ENCODE measurements around the gene PATE1.
"Not testable (repeated sequence)": the region's sequence is repeated elsewhere in the genome, so short reads cannot be mapped to it uniquely, and the experiment has no call there.

The PATE1 gene, protein sequence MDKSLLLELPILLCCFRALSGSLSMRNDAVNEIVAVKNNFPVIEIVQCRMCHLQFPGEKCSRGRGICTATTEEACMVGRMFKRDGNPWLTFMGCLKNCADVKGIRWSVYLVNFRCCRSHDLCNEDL

DNA sequence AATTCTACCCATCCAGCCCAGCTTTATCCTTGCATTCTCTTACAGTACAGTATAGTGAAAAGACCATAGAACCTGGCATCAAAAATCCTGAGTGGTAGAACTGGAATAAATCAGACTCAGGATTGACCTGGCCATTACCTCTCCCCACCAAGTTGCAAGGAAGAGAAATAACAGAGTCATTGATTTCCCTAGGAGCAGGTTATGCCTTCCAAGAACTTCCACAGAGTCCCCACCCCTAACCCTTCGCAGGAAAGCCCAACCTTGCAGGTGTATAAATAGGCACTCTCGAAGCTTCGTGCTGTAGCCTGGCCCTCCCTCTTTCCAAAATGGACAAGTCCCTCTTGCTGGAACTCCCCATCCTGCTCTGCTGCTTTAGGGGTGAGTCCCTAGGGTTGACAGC, at the start of gene PATE1:
PATE1 (plus strand) TSS at position 301 of the 400 bp plus-strand sequence; CDS start at position 327, 26 bp downstream.
- DNase-seq, result no peak

DNA sequence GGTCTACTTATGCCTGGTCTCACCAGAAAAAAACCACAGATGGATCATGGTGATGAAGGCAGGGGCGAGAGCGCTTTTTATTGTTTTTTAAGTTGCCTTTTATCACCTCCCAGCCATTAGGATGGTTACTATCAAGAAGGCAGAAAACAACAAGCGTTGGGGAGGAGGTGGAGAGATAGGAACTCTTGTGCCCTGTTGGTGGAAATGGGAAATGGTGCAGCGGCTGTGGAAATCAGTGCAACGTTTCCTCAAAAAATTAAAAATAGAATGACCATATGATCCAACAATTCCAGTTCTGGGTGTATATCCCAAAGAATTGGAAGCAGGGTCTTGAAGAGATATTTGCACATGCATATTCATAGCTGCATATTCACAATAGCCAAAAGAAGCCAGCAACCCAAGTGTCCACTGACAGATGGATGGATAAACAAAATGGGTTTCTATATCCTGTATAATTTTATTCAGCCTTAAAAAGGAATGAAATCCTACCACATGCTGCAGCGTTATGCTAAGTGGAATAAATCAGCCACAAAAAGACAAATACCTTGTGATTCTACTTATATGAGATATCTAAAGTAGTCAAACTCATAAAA, 45.0 kb upstream of the PATE1 start:
- DNase-seq, result no peak

DNA sequence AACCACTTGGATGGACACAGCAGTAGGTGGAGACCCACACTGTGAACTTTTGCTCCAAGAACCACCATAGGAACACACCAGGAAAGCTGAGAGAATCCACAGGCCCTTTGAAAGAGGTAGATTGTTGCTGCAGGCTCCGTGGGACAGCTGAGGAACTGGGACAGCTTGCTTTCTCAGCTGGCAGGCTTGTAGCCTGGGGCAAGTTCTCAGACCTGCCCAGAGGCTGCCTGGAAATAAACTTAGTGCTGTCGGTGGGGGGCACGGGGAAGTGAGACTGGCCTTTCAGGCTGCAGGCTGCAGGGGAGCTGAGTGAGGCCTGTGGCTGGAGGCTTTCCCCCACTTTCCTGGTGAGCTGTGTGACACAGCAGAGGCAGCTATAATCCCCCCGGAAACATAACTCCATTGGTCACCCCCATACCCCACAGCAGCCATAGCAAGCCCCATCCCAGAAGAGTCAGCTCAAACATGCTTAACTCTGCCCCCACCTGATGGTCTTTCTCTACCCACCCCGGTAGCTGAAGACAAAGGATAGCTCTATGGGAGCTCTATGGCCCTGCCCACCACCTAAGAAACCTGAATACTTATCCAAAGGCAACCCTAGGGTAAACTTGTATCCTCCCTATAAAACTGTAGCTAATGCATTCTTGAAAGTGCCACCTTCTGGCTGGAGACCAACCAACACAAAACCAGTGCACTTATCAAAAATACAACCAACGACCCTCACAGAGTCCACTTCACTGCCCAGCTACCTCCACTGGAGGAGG, 44.0 kb upstream of the PATE1 start:
- peak; percentile 16 for DNase-seq

DNA sequence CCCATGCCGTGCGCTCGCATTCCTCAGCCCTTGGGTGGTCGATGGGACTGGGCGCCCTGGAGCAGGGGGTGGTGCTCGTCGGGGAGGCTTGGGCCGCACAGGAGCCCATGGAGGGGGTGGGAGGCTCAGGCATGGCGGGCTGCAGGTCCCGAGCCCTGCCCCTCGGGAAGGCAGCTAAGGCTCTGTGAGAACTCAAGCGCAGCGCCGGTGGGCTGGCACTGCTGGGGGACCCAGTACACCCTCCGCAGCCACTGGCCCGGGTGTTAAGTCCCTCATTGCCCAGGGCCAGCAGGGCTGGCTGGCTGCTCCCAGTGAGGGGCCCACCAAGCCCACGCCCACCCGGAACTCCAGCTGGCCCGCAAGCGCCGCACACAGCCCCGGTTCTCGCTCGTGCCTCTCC, 41.4 kb upstream of the PATE1 start:
- DNase-seq, result not testable (repeated sequence)

DNA sequence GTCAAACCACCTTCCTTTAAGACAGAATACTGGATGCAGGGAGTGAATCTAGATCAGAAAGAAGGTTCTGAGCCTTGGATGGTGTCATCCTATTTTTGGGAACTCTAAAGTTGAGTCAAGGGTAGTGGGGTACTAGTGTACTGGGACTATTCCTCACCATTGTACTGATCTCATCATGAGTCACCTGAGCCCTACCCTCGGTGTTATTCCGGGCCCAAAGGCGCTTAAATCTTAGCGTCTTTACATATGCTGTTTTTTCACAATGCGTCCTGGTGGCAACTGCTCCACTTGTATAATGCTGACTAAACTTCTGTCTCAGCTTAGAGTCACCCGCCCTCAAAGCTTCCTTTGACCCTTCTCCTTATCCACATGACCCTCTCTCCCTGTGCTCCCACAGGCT, 25.3 kb upstream of the PATE1 start:
- DNase-seq, result no peak

DNA sequence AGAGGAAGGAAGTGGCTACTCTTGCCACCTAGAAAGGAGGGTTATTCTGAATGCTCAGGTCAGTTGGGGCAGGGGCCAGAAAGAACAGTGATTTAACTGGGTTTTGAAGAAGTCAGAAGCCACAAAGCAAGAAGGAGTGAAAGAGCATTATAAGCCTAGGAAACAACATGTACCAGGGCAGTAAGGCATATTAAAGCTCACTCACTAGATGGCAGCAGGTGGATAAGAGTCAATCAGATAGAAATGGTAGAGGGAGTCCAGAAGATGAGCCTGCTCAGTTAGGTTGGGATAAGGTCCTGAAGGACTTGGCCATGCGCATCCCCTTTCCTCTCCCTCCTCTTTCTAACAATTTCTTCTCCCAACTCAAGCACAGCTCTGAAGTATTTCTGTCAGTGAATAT, 22.0 kb upstream of the PATE1 start:
- DNase-seq, result peak; percentile 24

DNA sequence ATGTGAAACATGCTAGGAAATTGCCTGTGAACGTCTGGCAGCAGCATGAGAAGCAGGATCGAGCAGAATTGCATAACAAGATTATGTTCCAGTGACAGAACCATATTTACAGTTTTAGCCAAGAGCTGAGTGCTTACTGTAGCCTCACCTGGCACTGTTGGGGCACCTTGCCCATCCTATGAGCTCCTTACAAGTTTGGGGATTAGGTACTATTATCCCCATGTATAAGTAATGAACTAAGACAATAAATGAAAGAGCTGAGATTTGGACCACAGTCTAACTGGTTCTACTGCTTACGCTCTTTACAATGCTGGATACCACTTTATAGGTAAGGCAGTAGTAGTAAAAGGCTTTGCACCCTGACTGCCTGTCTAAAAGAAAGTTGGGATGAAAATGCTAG, 17.1 kb upstream of the PATE1 start:
- DNase-seq, result no peak

DNA sequence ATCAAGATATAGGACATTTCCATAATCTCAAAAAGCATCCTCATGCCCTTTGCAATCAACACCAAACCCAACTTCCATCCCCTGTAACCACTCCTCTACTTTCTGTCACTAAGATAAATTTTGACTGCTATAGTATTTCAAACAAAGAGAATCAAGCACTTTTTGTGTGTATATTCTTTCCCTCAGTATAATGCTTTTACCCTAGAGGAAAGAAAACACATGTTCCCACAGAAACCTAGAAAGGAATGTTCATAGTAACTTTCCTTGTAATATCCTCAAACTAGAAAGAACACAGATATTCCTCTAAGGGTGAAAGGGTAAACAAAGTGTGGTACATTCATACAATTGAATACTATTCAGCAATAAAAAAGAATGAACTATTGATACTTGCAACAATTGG, 5.5 kb upstream of the PATE1 start:
- DNase-seq, result no peak

DNA sequence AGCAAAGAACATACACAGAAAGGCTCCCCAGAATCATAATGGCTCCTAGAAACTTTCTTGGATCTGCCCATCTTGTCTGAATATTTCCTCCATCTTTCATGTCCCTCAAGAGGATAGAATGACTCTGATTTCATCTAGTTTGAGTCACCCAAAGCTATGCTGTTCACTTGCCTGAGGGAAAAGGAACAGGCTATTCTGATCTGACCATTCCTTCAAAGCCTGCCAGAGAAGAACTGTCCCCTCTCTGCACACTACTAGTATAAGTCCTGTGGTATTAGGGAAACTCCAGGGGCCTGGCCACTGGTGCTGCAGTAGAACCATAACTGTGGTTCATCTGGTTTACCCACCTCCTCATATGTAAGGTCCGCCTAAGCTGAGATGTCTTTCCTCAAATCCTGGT, 2.4 kb upstream of the PATE1 start:
- no peak for DNase-seq

DNA sequence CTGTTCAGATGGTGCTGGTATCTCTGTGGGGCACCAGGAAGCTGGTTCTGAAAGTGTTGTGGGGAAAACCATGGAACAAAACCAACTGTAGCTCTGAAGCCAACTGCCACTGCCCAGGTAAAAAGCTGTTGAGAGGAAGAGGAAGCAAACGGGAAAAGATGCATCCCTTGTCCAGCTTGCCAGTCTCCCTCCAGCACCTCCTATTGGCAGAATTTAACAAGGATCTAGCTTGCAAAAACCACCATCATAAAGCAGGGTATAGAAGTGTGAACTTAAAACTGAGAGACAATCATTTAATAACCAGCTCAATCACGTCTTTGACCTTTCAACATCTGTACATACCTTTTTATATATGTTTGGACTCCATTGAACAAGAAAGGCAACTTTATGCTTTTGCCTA, 4.5 kb downstream of the PATE1 start:
- DNase-seq, result peak; percentile 6

DNA sequence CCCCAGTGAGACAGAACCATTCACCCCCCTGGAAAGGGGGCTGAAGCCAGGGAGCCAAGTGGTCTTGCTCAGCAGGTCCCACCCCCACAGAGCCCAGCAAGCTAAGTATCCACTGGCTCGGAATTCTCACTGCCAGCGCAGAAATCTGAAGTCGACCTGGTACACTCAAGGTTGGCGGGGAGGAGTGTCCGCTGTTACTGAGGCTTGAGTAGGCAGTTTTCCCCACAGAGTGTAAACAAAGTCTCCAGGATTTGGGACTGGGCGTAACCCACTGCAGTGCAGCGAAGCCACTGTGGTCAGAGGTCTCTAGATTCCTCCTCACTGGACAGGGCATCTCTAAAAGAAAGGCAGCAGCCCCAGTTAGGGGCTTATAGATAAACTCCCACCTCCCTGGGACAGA, 10.0 kb downstream of the PATE1 start:
- DNase-seq, result no peak

DNA sequence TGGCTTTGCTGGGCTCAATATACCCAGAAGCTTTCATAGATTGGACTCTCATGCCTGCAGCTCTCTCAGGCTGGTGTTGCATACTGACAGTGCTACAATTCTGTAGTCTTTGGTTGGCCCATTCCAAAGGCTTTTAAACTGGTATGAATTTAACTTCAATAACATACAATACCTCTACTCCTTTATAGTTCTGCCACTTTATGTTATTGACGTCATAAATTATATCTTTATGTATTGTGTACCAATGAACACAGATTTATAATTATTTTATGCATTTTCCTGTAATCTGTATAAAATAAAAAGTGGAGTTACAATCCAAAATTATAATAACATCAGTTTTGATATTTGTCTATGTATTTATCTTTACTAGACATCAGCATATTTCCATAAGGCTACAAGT, 16.4 kb downstream of the PATE1 start:
- no peak for DNase-seq

DNA sequence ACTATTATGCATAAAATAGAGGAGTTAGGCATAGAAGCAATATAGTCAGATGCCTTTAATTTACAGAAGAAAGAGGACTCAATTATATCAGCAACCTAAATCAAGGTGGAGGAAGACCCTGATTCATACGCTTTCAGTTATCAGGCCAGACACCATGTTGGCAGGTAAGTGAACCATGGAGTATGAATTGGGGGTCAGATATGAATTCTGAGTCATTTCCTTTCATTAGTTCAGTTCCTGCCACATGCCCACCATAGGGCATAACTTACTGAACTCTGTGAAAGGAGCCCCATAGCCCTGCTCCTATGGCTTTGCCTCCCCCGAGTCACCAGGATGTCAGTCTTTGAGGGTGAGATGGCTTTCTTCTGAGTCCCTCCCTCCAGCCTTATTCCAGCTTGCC, 17.4 kb downstream of the PATE1 start:
- DNase-seq, result no peak

DNA sequence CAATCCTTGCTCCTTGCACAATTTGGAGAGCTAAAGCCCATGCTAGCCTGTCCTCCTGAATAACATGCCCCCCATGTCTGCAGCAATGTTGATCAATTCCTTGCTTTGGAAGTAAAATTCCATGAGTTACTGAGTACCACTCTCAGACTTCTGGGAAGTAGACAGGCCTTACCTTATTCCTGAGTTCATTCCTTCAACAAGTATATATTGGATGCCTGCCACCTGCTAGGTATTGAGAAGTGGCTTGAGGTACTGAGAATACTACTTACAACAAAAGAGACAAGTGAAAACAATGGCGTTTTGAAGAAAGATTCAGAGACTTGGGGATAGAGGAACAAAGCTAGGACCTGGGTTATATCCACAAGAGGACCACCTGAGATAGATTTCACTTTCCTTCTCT, 20.2 kb downstream of the PATE1 start:
- no peak for DNase-seq

DNA sequence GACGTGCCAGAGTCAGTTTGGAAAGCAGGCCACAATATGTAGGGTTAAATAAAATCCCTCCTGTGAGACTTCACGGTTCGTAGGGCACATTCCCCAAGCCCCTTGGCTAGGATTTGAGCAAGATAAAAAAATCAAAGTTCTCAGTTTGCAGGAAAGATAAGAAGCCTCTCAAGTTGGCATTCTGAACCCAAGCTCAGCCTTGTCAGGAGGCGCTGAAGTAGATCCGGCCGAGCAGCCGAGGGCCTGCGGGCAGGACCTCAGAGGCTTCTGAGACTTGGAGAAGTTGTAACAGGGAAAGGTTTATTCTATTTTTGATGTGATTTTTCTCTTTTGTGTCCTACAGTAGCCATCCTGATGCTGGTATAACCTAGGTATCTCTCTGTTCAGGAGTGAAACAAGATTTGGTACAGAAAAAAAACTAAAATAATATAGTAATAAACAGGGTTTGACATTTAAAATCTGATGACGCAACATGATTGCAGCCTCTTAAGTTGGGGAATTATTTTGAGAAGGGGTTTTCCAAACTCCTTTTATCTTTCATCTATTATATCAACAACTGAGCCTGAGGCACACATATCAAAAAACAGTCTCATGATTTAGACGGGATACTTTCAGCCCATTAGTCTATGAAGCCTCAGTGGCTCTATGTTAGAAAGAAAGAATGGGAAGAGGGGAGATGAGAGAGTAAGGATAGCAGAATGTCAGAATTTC, 22.4 kb downstream of the PATE1 start:
- no peak for DNase-seq

DNA sequence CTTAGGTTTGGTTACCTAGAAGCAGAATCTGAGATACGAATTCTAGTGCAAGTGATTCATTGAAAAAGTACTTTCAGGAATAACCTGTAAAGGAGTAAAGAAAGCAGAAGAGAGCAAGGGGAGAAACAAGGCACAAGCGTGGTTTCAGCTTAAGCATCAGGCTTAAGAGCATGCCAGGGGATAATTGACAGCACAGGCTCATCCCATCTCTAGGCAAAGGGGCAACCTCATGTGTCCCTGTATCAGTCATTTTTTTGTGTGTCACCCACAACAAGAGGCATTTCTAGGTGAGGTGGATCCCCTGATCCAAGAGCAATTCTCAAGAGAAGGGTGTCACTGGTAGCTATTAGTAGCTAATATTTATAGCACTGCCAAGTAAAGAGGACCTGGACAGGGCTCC, 24.5 kb downstream of the PATE1 start:
- DNase-seq, result no peak

DNA sequence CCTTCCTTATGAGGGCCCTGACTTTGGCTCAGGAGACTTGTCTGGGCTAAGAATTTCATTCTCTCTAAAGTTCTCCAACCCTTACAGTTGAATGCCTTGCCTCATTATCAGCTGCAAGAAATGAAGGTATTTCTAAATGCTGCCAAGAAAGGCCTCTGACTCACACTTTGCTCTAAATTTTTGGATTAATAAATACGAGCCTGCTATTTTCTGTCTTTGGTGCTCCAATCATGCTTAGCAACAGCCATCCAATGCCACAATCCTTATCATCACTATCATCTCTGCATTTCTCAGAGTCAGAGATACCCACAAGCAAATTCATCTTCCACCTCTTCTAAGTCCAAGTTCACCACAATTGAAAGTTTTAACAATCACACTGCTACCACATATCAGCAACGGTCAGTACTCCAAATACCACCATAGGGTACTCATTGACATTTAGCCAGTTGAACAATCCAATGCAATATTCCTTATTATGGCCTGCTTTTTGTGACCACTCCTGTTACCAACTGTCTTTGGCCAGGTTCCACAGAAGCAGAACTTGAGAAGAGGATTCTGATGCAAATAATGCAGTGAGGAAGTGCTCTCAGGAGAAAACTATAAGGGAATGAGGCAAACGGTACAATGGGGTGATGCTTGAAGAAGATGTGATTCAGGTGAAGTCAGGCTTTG, 26.9 kb downstream of the PATE1 start:
- no peak for DNase-seq

DNA sequence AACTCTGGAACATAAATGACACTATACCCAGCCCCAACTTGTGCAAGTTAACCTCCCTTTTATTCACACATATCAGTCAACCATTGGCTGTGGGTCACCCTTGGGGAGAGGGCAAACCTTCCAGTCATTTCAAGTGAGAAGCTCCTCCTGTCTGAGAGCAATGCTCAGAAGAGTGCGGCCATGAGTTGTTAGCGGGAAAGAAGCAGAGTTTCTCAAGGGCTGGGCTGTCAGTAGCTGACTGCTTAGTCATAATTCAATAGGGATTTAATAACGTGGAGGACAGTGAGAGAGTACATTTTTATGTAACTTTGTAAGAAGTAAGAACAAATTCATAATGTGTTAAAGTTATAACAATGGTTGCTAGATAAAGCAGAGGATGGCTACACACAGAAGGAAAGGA, 27.4 kb downstream of the PATE1 start:
- no peak for DNase-seq

DNA sequence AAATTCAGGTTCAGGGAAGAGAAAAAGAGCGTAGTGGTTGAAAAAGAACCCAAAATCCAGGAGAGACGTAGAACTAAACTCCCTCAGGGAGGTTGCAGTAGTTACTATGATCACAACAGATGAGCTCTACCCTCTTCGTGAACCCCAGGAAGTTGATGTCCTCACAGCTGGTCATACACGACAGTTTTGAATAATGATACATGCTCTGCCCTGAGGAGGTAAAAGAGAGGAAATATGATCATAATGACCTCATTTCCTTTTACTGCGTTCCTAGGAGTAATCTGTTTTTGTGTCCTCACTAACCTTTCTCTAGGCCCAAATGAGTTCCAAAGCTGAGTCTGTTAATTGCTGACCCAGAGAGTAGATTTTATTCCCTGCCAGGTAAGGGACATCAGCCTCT, 31.2 kb downstream of the PATE1 start:
- peak; percentile 62 for DNase-seq

DNA sequence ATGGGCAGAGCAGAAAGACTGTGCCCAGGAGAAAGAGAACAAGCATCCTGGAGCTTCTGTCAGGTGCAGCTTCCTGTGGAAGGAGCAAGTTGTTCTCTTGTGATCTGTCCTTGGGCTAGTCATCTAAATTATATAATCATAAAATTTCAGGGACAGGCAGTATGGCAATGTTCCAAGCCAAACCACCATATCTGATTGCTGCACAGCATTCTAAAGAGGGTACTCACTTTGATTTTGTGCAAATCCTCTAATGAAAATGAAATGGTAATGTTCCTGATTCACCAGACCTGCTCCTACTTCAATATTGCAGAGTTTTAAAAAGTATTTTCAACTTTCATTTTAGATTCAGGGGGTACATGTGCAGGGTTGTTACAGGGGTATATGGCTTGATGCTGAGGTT, 32.6 kb downstream of the PATE1 start, which contains the start of gene PATE2:
PATE2 (minus strand) TSS at position 101 of the 400 bp plus-strand sequence; CDS start at position 46, 55 bp downstream.
- DNase-seq, result no peak

DNA sequence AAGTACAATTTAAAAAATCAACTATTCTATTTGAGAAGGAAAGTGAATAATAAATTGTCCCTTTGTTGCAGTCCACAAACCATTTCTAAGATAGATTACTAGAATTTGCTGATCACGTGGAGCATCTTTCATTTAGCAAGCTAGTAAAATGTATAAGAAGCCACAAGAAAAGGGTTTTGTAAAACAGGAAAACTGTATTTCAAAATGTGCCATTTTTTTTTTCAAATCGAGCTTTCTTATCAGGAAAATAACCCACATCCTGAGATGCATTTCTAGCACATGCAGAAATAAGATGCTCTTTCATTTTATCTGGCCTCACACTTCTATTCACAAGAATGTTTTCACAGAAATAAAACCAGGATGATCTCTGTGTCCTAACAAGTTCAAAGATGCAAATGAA, 38.6 kb downstream of the PATE1 start:
- DNase-seq, result no peak

DNA sequence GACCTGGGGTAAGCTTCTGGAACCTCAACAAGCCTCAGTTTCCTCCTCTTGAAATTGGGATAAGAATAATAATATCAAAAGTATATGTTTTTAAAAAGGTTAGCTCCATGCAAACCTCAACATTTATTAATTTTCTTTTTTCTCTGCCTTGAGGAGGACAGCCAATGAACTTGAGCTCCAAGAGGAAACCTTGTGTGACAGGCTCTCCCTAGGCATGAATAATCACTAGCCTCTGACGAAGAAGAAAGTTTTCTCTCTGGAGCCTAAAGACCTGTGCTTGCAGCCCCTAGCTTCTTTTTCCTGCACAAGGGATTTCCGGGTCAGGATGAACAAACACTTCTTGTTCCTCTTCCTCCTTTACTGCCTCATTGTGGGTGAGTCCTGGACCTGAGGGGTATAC, 41.7 kb downstream of the PATE1 start, which contains the start of gene PATE3:
PATE3 (plus strand) TSS at position 301 of the 400 bp plus-strand sequence; CDS start at position 326, 25 bp downstream.
- DNase-seq, result no peak

DNA sequence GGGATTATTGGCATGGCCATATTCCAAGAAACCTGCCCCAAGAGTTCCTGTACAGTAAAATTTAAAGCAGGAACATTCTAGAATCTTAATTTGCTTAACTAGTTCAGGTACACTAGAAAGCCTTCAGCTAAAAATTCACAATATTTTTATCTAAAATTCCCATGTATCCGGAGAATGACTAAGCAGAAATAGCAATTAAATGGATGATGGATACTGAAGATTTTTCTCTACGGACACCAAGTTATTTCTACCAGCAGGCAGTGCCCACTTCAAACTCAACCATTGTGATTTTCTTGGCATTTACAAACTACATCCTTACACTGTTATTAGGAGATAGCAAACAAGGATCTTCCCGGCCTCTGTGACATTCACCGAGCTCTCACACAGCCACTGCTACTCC, 44.7 kb downstream of the PATE1 start:
- no peak for DNase-seq

All from NCI-H69 (cell line).